GM19043 (cell line): ENCODE results near the gene IL1RAP.
A peak's percentile ranks its signal among the peaks of the same experiment; 100 is the strongest.

Experiments used
- ATAC-seq: cut with Tn5 transposase; IDR thresholded peaks from one replicate; pipeline ENCODE4 v1.9.1; 2021; ENCODE audit warnings: low read depth; ENCODE audit not compliant: unreplicated experiment

IL1RAP gene

DNA sequence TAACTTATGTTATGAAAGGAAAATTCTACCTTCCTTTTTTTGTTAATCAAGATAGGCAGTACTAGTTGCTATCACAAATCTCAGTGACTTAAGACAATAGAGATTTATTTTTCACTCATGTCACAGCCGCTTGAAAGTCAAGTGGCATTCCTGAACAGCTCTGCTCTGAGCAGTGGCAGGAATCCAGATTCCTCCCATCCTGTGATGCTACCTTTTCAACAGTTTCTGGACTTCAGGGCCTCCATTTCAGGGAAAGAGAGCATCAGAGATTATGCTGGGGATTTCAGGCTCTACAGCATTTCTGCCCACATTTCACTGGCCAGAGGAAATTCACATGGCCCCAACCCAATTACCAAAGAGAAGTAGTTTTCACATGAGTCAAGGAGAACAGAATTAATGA is 83.4 kb downstream of the IL1RAP start:
- ATAC-seq = no peak

DNA sequence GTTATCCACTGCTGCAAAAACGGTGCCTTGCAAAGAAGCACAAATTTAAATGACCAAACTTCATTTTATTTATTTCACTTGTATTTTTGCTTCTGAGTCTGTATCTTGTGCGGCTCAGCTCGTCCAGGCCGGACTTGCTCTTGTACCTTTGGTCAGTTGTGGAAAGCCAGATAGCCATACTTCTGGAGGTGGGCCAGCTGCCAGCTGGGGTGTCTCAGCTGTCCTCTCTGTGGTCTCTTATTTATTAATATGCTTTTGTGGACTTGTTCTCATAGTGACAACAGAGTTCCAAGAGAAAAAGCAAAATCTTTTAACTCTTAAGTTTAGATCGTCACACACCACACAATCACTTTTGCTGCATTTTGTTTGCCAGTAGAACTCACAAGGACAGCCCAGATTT is 87.7 kb downstream of the IL1RAP start:
- no peak for ATAC-seq

DNA sequence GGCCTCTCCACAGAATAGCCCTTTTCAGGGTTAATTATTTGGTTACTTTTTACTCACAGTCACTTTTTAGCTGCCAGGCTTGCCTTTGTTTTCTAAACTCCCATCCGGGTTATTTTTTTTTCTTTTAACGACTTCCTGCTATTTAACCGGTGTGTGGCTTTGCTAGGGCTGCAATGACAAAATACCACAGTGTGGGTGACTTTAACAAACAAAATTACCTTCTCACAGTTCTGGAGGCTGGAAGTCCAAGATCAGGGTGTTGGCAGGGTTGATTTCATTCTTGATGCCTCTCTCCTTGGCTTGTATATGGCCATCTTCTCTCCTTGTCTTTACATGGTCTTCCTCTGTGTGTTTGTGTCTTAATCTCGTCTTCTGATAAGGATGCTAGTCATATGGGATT is 91.5 kb downstream of the IL1RAP start:
- no peak for ATAC-seq

- no peak for ATAC-seq
These were observed 92.7 kb downstream of the IL1RAP start for GRCh38 chr3:190606596-190606995.

- no peak for ATAC-seq
These were observed 93.1 kb downstream of the IL1RAP start for GRCh38 chr3:190607021-190607420.

DNA sequence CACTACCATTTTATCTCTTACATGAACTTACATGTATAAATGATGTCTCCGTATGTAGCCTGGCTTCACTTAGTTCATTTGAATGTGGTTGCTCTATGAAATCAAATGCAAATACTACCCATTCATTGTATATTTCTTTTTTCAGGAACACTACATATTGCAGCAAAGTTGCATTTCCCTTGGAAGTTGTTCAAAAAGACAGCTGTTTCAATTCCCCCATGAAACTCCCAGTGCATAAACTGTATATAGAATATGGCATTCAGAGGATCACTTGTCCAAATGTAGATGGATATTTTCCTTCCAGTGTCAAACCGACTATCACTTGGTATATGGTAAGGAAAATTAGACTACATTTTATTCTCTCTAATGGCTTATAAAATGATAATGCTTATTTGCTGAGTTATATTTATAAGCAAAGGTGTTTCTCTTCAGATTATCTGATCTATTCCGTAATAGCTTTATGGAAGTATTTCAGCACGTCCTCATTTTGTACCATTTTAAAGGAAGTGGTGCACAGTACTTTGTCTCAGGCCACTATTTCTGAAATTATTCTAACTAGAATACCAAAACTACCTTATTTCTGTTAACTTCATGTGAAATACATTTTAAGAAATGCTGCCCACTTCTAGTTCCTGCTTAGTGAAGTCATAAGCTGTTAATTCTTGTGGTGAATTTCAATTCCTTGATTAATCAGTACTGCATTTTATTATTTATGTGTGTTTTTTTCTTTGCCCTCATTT is 95.1 kb downstream of the IL1RAP start:
- no peak for ATAC-seq

- no peak for ATAC-seq
These were observed 100.6 kb downstream of the IL1RAP start for GRCh38 chr3:190614226-190615059.

- no peak for ATAC-seq
These were observed 101.1 kb downstream of the IL1RAP start for GRCh38 chr3:190615060-190615384.

DNA sequence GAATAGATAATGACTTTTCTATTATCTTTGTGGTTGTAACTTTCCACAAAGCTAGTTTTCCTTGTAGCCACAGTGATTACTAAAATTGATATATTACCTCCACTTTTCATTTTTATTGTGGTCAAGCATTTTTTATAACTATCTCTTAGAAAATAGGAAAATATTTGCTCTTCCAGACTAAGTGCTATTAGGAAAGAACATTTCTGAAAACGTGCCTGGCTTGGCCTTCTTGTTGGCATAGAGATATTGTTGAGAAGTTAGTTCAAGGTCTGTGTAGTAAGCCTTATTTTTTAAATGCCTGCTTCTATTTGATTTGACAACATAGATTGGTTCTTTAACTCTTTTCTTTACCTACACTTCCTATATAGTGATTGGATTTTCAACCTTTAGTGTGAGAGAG is 101.7 kb downstream of the IL1RAP start:
- ATAC-seq = no peak

GRCh38 chr3:190616637-190617036 is 102.8 kb downstream of the IL1RAP start:
- ATAC-seq = no peak

DNA sequence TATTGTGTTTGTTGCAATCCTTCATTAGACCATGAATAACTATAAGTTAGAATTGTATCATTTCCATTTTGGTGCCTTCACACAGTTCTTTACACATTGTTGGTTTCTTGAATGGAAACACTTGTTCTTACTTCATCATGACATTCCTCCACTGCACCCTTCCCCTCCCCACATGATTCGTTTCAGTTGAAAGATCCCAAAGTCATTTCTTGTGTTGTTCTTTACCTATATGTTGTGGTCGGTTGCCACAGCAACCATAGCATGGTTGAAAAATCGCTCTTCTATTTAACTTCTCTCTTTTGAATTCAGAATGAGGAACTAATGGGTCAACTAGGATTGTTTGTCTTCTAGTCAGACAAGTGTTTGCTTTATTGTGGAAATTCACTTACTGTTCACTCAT is 103.3 kb downstream of the IL1RAP start:
- peak; percentile 83 for ATAC-seq

- peak; percentile 34 for ATAC-seq
These were observed 104.6 kb downstream of the IL1RAP start for GRCh38 chr3:190618330-190619030.

DNA sequence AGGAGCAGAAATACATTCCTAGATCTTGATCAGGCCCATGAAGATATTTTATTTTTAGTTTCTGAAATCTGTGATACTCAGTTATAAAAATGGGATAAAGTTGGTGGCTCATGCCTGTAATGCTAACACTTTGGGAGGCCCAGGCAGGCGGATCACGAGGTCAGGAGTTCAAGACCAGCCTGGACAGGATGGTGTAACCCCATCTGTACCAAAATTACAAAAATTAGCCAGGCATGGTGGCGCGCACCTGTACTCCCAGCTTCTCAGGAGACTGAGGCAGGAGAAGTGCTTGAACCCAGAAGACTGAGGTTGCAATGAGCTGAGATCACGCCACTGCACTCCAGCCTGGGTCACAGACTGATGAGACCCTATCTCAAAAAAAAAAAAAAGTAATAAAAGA is 105.5 kb downstream of the IL1RAP start:
- no peak for ATAC-seq

- ATAC-seq = no peak
These were observed 105.9 kb downstream of the IL1RAP start for GRCh38 chr3:190619761-190620160.

- ATAC-seq = no peak
These were observed 107.2 kb downstream of the IL1RAP start for GRCh38 chr3:190620886-190621608.

DNA sequence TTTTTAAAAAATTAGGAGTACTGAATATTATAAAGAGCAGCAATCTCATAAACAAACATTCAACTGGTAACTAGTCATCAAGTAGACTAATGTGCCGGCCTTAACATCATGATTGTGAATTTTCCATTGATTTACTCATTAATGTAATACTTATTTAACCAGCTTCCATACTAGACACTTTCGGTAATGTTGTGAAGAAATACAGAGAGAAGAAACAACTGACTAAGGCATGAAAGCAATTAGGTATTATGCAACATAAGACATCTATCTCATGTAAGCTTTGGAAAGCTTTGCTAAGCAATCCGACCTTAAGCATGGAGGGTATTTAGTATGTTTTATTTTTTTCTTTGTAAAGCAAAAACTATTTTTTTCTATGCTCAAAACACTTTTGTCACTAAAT is 108.0 kb downstream of the IL1RAP start:
- ATAC-seq = no peak

- no peak for ATAC-seq
These were observed 110.4 kb downstream of the IL1RAP start for GRCh38 chr3:190624282-190624681.

GRCh38 chr3:190626951-190627620 is 113.2 kb downstream of the IL1RAP start:
- no peak for ATAC-seq

GRCh38 chr3:190629088-190629487 is 115.2 kb downstream of the IL1RAP start:
- ATAC-seq = no peak

GRCh38 chr3:190631295-190631694 is 117.4 kb downstream of the IL1RAP start:
- ATAC-seq = no peak
